Measurements from ENCODE around the gene USP49. TPM values are rescaled to one million over a fixed set of nuclear protein-coding genes. Genes with fewer than 3 reads are reported as not detected.

The USP49 gene
- total RNA-seq, 1 experiment from 2014 or later, result 6.9 TPM

DNA sequence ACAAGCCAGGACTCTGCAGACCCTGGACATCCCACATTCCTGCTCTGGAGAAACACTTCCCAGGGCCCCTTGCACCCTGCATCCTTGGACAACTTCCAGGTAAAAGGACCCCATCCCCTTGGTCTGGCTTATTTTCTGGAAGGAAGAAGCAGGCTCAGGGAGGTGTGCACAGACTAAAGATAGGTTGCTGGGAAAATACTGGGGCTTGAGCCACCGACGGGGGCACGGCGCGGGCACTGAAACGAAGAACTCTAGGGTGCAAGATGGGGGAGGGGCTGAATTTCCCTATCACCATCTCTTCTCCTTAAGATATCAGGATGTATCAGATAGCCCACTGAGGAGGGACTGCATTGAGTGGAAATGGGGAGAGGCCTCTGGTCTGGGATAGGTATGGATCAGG is 116.3 kb downstream of the USP49 start:
- H3K27me3 ChIP-seq (ENCODE audit: insufficient read depth, low read length), result no peaks in the 10 kb centered on the region
- CTCF ChIA-PET, result interaction anchor here (1.2 kb wide), 1 partner anchor 9 kb away, joined by 3 read pairs; the partner anchor contains the start of gene TOMM6
- ATAC-seq, result no peak
- intact Hi-C loops (cut with micrococcal nuclease), result loop anchor here (2.0 to 10.0 kb wide), 2 partner anchors 44 to 174 kb away; partner anchors contain the start of gene TFEB
- peak overlapping the region; percentile 92 for H3K4me2 ChIP-seq (ENCODE audit: low read length)
- H3K9me2 ChIP-seq (ENCODE audit: insufficient read depth), result no peaks in the 10 kb centered on the region
- RAD21 ChIA-PET (ENCODE audit: low non-redundant PET in 1 of 2, low total read pairs in 2 of 2, uncharacterized antibody in 2 of 2, unreplicated experiment in 2 of 2), result no interaction called here
- H3K4me3 ChIP-seq (replicated peaks in 1 of 2; ENCODE audit: low read depth in 1 of 2, low read length in 2 of 2), result peak overlapping the region; percentile 77 to 83
- peaks cover 14 to 23% of the 10 kb centered on the region in 2 experiments for H3K4me1 ChIP-seq (ENCODE audit: control insufficient read depth in 1 of 2, insufficient read depth in 2 of 2, low read length in 2 of 2)
- no peaks in the 10 kb centered on the region; a peak in 1 of 4 replicates for H3K36me3 ChIP-seq (ENCODE audit: control insufficient read depth in 1 of 2, insufficient read depth in 2 of 2, low read length in 2 of 2)
- no peak overlapping the region for H2AFZ ChIP-seq (ENCODE audit: low read depth, low read length, poor library complexity, severe bottlenecking)
- H3K9me3 ChIP-seq (ENCODE audit: control insufficient read depth in 1 of 2, insufficient read depth in 1 of 2, low read depth in 1 of 2, low read length in 2 of 2), result no peaks in the 10 kb centered on the region
- H3K9ac ChIP-seq (ENCODE audit: low read length), result peak overlapping the region; percentile 68
- H3K27ac ChIP-seq (ENCODE audit: low read depth, low read length), result peak overlapping the region; percentile 8; the same call in 1 of the 2 replicates
- no TSS peak for BruUV-seq (replicated peaks)
- no peak for DNase-seq (ENCODE audit: low read depth, low spot score)
- TF ChIP-seq CEBPB (IDR thresholded peaks at IDR 0.05; ENCODE audit: low read depth) (no peak), ZFX (IDR thresholded peaks at IDR 0.05) (no peak), YY1 (IDR thresholded peaks at IDR 0.05; ENCODE audit: extremely low read depth, insufficient replicate concordance, low read depth, low read length) (no peak), EZH2phosphoT487 (IDR thresholded peaks at IDR 0.05; ENCODE audit: borderline replicate concordance) (no peak), SRF (IDR thresholded peaks at IDR 0.05; ENCODE audit: low read depth) (no peak), FOSL1 (IDR thresholded peaks at IDR 0.05; ENCODE audit: low read depth) (no peak), JUND (IDR thresholded peaks at IDR 0.05) (no peak), SP1 (IDR thresholded peaks at IDR 0.05; ENCODE audit: low read depth) (no peak)
- TF ChIP-seq, protein P1, sequence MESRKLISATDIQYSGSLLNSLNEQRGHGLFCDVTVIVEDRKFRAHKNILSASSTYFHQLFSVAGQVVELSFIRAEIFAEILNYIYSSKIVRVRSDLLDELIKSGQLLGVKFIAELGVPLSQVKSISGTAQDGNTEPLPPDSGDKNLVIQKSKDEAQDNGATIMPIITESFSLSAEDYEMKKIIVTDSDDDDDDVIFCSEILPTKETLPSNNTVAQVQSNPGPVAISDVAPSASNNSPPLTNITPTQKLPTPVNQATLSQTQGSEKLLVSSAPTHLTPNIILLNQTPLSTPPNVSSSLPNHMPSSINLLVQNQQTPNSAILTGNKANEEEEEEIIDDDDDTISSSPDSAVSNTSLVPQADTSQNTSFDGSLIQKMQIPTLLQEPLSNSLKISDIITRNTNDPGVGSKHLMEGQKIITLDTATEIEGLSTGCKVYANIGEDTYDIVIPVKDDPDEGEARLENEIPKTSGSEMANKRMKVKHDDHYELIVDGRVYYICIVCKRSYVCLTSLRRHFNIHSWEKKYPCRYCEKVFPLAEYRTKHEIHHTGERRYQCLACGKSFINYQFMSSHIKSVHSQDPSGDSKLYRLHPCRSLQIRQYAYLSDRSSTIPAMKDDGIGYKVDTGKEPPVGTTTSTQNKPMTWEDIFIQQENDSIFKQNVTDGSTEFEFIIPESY (IDR thresholded peaks at IDR 0.05; ENCODE audit: extremely low read depth, insufficient replicate concordance, low read length), result no peak
- TF ChIP-seq, protein P2, sequence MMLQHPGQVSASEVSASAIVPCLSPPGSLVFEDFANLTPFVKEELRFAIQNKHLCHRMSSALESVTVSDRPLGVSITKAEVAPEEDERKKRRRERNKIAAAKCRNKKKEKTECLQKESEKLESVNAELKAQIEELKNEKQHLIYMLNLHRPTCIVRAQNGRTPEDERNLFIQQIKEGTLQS (IDR thresholded peaks at IDR 0.05), result no peak
- H4K20me1 ChIP-seq (ENCODE audit: insufficient read depth), result no peaks in the 10 kb centered on the region
- no peaks in the 10 kb centered on the region for H3K79me2 ChIP-seq (ENCODE audit: insufficient read depth, low read length)
- POLR2A ChIA-PET, result no interaction called here

Measured in HCT116 (cell line).